T-cell (primary cell): ENCODE measurements around the gene KCNJ6. TPM values are rescaled to one million over a fixed set of nuclear protein-coding genes. Genes with fewer than 3 reads are reported as not detected.

ENCODE experiments used
- ATAC-seq, 4 experiments: fragments of 200-7000 bp in 3 of 4; fragments of 150-1000 bp in 1 of 4; cut with Tn5 transposase; replicated peaks in 1 of 4; 1 replicate in 3 of 4; 2 replicates in 1 of 4; pipeline ENCODE4 v1.10.0; 2021; ENCODE audit warnings: moderate library complexity in 3 of 4, mild to moderate bottlenecking in 2 of 4, moderate number of reproducible peaks in 1 of 4
- CTCF ChIA-PET, 2 donors: fragments of 300-600 bp; sonication (Branson Sonifier 250); formaldehyde crosslinking; loops; one replicate each; lab custom pipeline; 2022; ENCODE audit warnings: antibody characterized with exemption in 2 of 2; lab: Charles Lee
- POLR2A ChIA-PET, 2 donors: fragments of 300-600 bp; sonication (Branson Sonifier 250); formaldehyde crosslinking; loops; one replicate each; lab custom pipeline; 2022; ENCODE audit warnings: antibody characterized with exemption in 2 of 2; lab: Charles Lee
- DNase-seq, 35 experiments: peaks; one replicate each; pipeline versions ENCODE4 v3.0.0 to v3.0.0-alpha.2; 2013 to 2023
- H3K27ac ChIP-seq: one replicate; pipeline ENCODE4 v1.5.1; 2013; ENCODE audit warnings: low read length
- H3K27me3 ChIP-seq, 2 experiments: replicated peaks in 1 of 2; 1 replicate in 1 of 2; 2 replicates in 1 of 2; pipeline versions ENCODE4 v1.6.1 to v1.7.0; 2013; ENCODE audit warnings: low read length in 1 of 2, mixed read lengths in 1 of 2; ENCODE audit not compliant: control insufficient read depth in 2 of 2, insufficient read depth in 2 of 2; ENCODE audit errors: extremely low read depth in 1 of 2
- H3K36me3 ChIP-seq, 2 donors: 1 replicate in 1 of 2; 2 replicates in 1 of 2; pipeline versions ENCODE4 v1.6.1 to v1.7.0; 2013; ENCODE audit warnings: low read length in 1 of 2; ENCODE audit not compliant: control insufficient read depth in 2 of 2, insufficient read depth in 1 of 2; ENCODE audit errors: extremely low read depth in 1 of 2
- H3K4me1 ChIP-seq, 2 experiments: 1 replicate in 1 of 2; 2 replicates in 1 of 2; pipeline versions ENCODE4 v1.6.1 to v1.7.0; 2013; ENCODE audit warnings: low read length in 2 of 2, mixed read lengths in 1 of 2; ENCODE audit not compliant: insufficient read depth in 2 of 2, control insufficient read depth in 1 of 2; ENCODE audit errors: extremely low read depth in 1 of 2
- H3K4me3 ChIP-seq, 2 donors: 1 replicate in 1 of 2; 2 replicates in 1 of 2; pipeline versions ENCODE4 v1.5.1 to v1.7.0; 2013; ENCODE audit warnings: mild to moderate bottlenecking in 2 of 2, low read length in 1 of 2, moderate library complexity in 1 of 2; ENCODE audit not compliant: control insufficient read depth in 1 of 2; ENCODE audit errors: extremely low read depth in 1 of 2
- H3K9me3 ChIP-seq: 2 replicates; pipeline ENCODE4 v1.7.0; 2013
- H3K27ac Mint-ChIP-seq, 2 donors: one replicate each; pipeline ENCODE4 v1.8.0; 2020 to 2021; ENCODE audit warnings: mild to moderate bottlenecking in 2 of 2, mixed read lengths in 2 of 2
- H3K27me3 Mint-ChIP-seq, 2 donors: one replicate each; pipeline ENCODE4 v1.8.0; 2021 to 2022; ENCODE audit warnings: mixed read lengths in 2 of 2
- H3K36me3 Mint-ChIP-seq: one replicate; pipeline ENCODE4 v1.8.0; 2021; ENCODE audit warnings: mixed read lengths
- H3K4me1 Mint-ChIP-seq, 3 donors: one replicate each; pipeline ENCODE4 v1.8.0; 2020 to 2022; ENCODE audit warnings: mixed read lengths in 3 of 3, mild to moderate bottlenecking in 1 of 3
- H3K4me3 Mint-ChIP-seq, 3 donors: one replicate each; pipeline ENCODE4 v1.8.0; 2020 to 2022; ENCODE audit warnings: mild to moderate bottlenecking in 3 of 3, mixed read lengths in 3 of 3, moderate library complexity in 3 of 3
- H3K9me3 Mint-ChIP-seq, 3 donors: one replicate each; pipeline ENCODE4 v1.8.0; 2020 to 2022; ENCODE audit warnings: mixed read lengths in 3 of 3
- WGBS: methylation state at CpG from one replicate; pipeline ENCODE4 v1.1.5; 2013; ENCODE audit warnings: missing lambda C conversion rate; ENCODE audit not compliant: insufficient coverage; 5-methylcytosine and 5-hydroxymethylcytosine counted together
- total RNA-seq, 35 experiments: library from RNA in 6 of 35; stranded (reverse) in 6 of 35; fragments of 120-200 nt in 1 of 35; gene quantifications; one replicate each; pipeline versions ENCODE4 v1.2.1 to v1.2.4 and lab custom pipeline; 2013 to 2026

KCNJ6 gene
- total RNA-seq, 5 donors from 2014 or later (not counting 1 experiment from before 2014, with no cell fraction given) = not detected

DNA sequence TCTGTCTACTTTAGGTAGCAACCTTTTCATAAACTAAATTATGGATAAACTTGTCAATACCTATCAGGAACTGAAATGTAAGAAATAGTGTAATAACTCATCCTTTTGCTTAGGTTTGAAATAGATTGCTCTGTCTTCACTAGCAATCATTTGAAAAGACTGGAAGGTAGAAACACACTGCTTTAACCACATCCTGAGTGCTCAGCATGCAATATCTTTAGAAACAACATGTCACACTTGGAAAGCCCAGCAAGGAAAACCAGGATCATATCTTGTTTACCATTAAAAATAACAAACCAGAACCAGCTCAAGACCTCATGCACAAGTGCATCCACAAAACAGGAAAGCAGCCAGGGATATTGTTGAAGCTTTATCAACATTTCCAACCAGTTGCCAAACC lies 3.6 kb downstream of the KCNJ6 start:
- ATAC-seq = no peak
- peaks cover 44 to 59% of the 10 kb centered on the region in 2 donors for H3K27me3 Mint-ChIP-seq
- peaks cover 8 to 10% (median 8%) of the 10 kb centered on the region in 3 donors for H3K4me1 Mint-ChIP-seq
- Histone ChIP-seq H3K4me3 (no peak overlapping the region), H3K36me3 (no peaks in the 10 kb centered on the region), H3K27me3 (peaks cover 13 to 32% of the 10 kb centered on the region in 2 experiments), H3K27ac (no peak overlapping the region), H3K4me1 (peaks cover 0 to 3% of the 10 kb centered on the region in 2 experiments), H3K9me3 (no peaks in the 10 kb centered on the region)
- H3K9me3 Mint-ChIP-seq = no peaks in the 10 kb centered on the region
- no peak overlapping the region for H3K27ac Mint-ChIP-seq
- DNase-seq = no peak
- POLR2A ChIA-PET = interaction anchor here in 1 of 2 donors (0.6 kb wide), 1 partner anchor 18 kb away, joined by 3 read pairs; no protein-coding TSS in a partner anchor
- H3K4me3 Mint-ChIP-seq = no peak overlapping the region
- CTCF ChIA-PET = no interaction called here
- H3K36me3 Mint-ChIP-seq = no peaks in the 10 kb centered on the region

DNA sequence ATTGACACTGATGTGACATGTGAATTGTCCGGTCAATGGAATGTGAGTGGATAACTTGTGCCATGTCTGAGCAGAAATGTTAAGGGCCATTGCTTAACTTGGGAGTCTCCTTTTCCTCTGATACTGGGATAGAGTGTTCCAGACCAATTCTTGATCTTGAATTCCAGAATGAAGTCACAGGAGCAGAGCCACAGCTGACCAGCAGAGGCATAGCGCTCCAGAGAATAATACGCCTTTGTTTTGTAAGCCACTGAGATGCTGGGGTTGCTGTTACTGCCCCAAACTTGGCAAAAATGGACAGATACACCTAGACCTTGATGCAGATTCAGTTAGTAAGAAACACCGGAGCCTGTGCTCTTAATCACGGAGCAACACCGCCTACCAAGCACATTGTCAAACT lies 6.3 kb downstream of the KCNJ6 start:
- H3K27ac ChIP-seq = no peak overlapping the region
- Mint-ChIP-seq H3K27ac (no peak overlapping the region), H3K4me1 (peaks cover 0 to 2% (median under 1%) of the 10 kb centered on the region in 3 donors), H3K4me3 (no peak overlapping the region), H3K27me3 (peaks cover 32 to 50% of the 10 kb centered on the region in 2 donors), H3K9me3 (no peaks in the 10 kb centered on the region), H3K36me3 (no peaks in the 10 kb centered on the region)
- ChIA-PET POLR2A (no interaction called here), CTCF (no interaction called here)
- H3K36me3 ChIP-seq = no peaks in the 10 kb centered on the region
- no peaks in the 10 kb centered on the region for H3K4me1 ChIP-seq
- WGBS = 83% methylated on average over 2 of the region's 6 CpGs
- no peaks in the 10 kb centered on the region for H3K9me3 ChIP-seq
- peaks cover 10 to 19% of the 10 kb centered on the region in 2 experiments for H3K27me3 ChIP-seq
- ATAC-seq = no peak
- no peak for DNase-seq
- no peak overlapping the region for H3K4me3 ChIP-seq

DNA sequence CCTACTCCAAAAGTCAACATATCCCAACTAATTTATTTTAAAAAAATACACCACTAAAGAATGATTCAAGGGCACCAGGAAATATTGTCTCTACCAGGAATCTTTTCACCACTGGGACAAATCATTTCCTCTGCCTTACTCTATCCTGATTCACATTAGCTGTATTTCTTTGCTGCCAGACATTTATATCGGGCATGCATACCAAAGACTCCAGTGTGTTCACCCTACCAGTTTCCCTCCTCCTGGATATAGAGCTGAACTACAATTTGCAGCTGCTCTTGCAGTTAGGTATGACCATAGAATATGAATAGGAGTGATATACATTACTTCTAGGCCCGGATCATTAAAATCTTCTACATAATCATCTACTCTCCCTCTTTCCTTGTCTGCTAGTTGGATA lies 7.6 kb downstream of the KCNJ6 start:
- peaks cover 23 to 46% of the 10 kb centered on the region in 2 donors for H3K27me3 Mint-ChIP-seq
- Histone ChIP-seq H3K27me3 (peaks cover 8 to 10% of the 10 kb centered on the region in 2 experiments), H3K4me1 (no peaks in the 10 kb centered on the region), H3K4me3 (no peak overlapping the region), H3K27ac (no peak overlapping the region), H3K9me3 (no peaks in the 10 kb centered on the region), H3K36me3 (no peaks in the 10 kb centered on the region)
- H3K36me3 Mint-ChIP-seq = no peaks in the 10 kb centered on the region
- no peaks in the 10 kb centered on the region for H3K4me1 Mint-ChIP-seq
- DNase-seq = no peak
- POLR2A ChIA-PET = no interaction called here
- ATAC-seq = no peak
- no peak overlapping the region for H3K4me3 Mint-ChIP-seq
- no peak overlapping the region for H3K27ac Mint-ChIP-seq
- CTCF ChIA-PET = no interaction called here
- WGBS = no CpG with 5 or more reads among the region's 2 CpGs
- no peaks in the 10 kb centered on the region for H3K9me3 Mint-ChIP-seq

DNA sequence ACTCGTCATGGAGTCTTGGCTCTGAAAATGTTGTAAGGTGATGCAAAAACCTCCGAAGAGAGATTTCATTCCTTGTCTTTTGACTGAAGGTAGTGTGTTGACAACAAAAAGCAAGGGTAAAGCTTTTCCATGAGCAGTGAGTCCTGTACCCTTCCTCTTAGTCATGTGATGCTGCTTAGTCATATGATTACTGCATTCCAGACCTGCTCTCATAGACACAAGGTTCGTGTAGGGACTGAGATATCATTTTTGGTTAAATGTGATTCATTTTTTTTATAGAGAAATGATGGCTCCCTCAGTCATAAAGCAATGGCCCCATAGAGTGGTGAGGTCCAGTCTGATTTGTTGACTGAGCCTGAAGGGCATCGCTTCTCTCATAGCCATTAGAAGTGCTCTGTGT lies 9.2 kb downstream of the KCNJ6 start:
- Mint-ChIP-seq H3K9me3 (no peaks in the 10 kb centered on the region), H3K4me1 (no peaks in the 10 kb centered on the region), H3K27ac (no peak overlapping the region), H3K27me3 (peaks cover 10 to 34% of the 10 kb centered on the region in 2 donors), H3K4me3 (no peak overlapping the region), H3K36me3 (no peaks in the 10 kb centered on the region)
- Histone ChIP-seq H3K27ac (no peak overlapping the region), H3K4me1 (no peaks in the 10 kb centered on the region), H3K36me3 (no peaks in the 10 kb centered on the region), H3K27me3 (peaks cover 4 to 7% of the 10 kb centered on the region in 2 experiments), H3K4me3 (no peak overlapping the region), H3K9me3 (no peaks in the 10 kb centered on the region)
- CTCF ChIA-PET = no interaction called here
- DNase-seq (no peak), ATAC-seq (no peak)
- POLR2A ChIA-PET = no interaction called here
- WGBS = 64% methylated on average over 3 of the region's 4 CpGs

DNA sequence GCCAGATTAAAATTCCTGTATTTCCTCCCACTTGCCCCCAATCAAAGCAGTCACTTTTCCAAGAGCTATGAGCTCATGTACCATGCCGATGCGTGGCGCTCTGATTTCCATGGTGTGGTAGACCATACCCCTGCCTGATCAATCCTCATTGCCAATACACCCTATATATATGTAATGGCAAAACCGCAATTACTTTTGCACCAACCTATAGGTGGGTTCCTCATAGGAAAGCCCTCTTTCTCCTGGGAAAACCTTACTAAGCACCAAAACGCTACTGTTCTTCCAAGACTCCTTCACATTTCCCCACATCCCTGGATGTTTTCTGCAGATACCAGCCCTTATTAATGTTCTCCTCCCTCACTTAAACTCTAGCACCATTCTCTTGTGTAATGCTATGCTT lies 11.0 kb downstream of the KCNJ6 start:
- Mint-ChIP-seq H3K9me3 (no peaks in the 10 kb centered on the region), H3K27ac (no peak overlapping the region), H3K4me3 (no peak overlapping the region), H3K27me3 (peaks cover 8 to 33% of the 10 kb centered on the region in 2 donors), H3K36me3 (no peaks in the 10 kb centered on the region), H3K4me1 (no peaks in the 10 kb centered on the region)
- Histone ChIP-seq H3K9me3 (no peaks in the 10 kb centered on the region), H3K4me1 (no peaks in the 10 kb centered on the region), H3K27me3 (peaks cover 4 to 7% of the 10 kb centered on the region in 2 experiments), H3K27ac (no peak overlapping the region), H3K36me3 (no peaks in the 10 kb centered on the region), H3K4me3 (no peak overlapping the region)
- ATAC-seq (no peak), DNase-seq (no peak)
- POLR2A ChIA-PET = no interaction called here
- 94% methylated on average over 3 of the region's 5 CpGs for WGBS
- CTCF ChIA-PET = no interaction called here

DNA sequence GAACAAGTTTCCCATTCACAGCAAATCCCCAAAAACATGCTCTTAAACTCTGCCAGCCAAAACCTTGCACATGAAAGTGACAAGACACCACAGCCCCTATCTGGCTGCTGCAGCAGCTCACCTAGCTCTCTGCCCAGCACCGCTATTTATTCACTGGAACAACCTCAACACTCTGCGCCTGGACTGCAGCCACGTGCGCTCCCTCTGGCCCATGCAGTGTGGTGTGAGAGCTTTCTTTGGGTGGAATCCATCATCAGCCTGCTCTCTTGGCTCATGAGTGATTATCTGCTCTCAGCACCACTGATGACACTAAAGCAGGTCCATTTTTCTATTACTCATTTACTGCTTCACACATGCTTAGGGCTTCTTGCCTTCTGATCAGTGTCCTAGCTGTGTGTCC lies 11.4 kb downstream of the KCNJ6 start:
- Mint-ChIP-seq H3K27ac (no peak overlapping the region), H3K4me1 (no peaks in the 10 kb centered on the region), H3K27me3 (peaks cover 8 to 33% of the 10 kb centered on the region in 2 donors), H3K36me3 (no peaks in the 10 kb centered on the region), H3K9me3 (no peaks in the 10 kb centered on the region), H3K4me3 (no peak overlapping the region)
- Histone ChIP-seq H3K4me1 (no peaks in the 10 kb centered on the region), H3K4me3 (no peak overlapping the region), H3K9me3 (no peaks in the 10 kb centered on the region), H3K27me3 (peaks cover 4 to 5% of the 10 kb centered on the region in 2 experiments), H3K36me3 (no peaks in the 10 kb centered on the region), H3K27ac (no peak overlapping the region)
- ATAC-seq = no peak
- DNase-seq = no peak
- ChIA-PET POLR2A (no interaction called here), CTCF (no interaction called here)
- WGBS = no CpG with 5 or more reads among the region's 4 CpGs

DNA sequence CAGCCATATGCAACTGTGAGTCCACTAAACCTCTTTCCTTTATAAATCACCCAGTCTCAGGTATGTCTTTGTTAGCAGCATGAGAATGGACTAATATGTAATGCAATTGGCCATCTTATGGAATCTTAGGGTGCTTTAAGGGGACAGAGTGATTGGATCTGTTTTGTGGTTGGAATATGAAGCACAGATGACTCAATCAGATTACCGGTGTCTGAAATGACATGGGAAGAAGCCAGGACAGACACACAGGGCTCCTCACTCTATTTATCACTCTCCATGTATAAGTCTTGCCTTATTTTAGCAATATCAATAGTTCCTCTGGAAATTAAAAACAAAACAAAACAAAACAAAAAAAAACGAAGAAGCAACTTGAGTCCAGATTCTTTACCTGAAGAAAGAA lies 12.9 kb downstream of the KCNJ6 start:
- ChIA-PET CTCF (no interaction called here), POLR2A (no interaction called here)
- Histone ChIP-seq H3K36me3 (no peaks in the 10 kb centered on the region), H3K27ac (no peak overlapping the region), H3K4me3 (no peak overlapping the region), H3K27me3 (peaks cover 4% of the 10 kb centered on the region in 2 experiments), H3K9me3 (no peaks in the 10 kb centered on the region), H3K4me1 (no peaks in the 10 kb centered on the region)
- Mint-ChIP-seq H3K27me3 (peaks cover 10 to 30% of the 10 kb centered on the region in 2 donors), H3K9me3 (no peaks in the 10 kb centered on the region), H3K4me1 (no peaks in the 10 kb centered on the region), H3K36me3 (no peaks in the 10 kb centered on the region), H3K27ac (no peak overlapping the region), H3K4me3 (no peak overlapping the region)
- no CpG with 5 or more reads among the region's 2 CpGs for WGBS
- ATAC-seq = no peak
- no peak for DNase-seq
